GM19025 (cell line): ENCODE data around the gene PDE8A.
"Not testable (repeated sequence)": the region's sequence is repeated elsewhere in the genome, so short reads cannot be mapped to it uniquely, and the experiment has no call there.

Experiments
- ATAC-seq: cut with Tn5 transposase; IDR thresholded peaks from one replicate; pipeline ENCODE4 v1.9.1; 2021; ENCODE audit warnings: mild to moderate bottlenecking, low read depth, moderate library complexity; ENCODE audit not compliant: unreplicated experiment

PDE8A gene

GRCh38 chr15:84960391-84961113 lies 21.1 kb upstream of the PDE8A start:
- ATAC-seq: no peak

GRCh38 chr15:84961114-84961452 lies 20.6 kb upstream of the PDE8A start:
- no peak for ATAC-seq

GRCh38 chr15:84961707-84962106 lies 19.9 kb upstream of the PDE8A start:
- no peak for ATAC-seq

GRCh38 chr15:84962955-84963354 lies 18.7 kb upstream of the PDE8A start:
- ATAC-seq: no peak

GRCh38 chr15:84967380-84967779 lies 14.3 kb upstream of the PDE8A start:
- no peak for ATAC-seq

GRCh38 chr15:84968301-84968700 lies 13.4 kb upstream of the PDE8A start:
- ATAC-seq: no peak

- no peak for ATAC-seq
Observed at GRCh38 chr15:84969257-84969656, 12.4 kb upstream of the PDE8A start.

GRCh38 chr15:84970843-84971242 lies 10.8 kb upstream of the PDE8A start:
- ATAC-seq: no peak

GRCh38 chr15:84973492-84974460 lies 7.9 kb upstream of the PDE8A start:
- ATAC-seq: no peak

- no peak for ATAC-seq
Observed at GRCh38 chr15:84975871-84976351, 5.7 kb upstream of the PDE8A start.

GRCh38 chr15:84976746-84977345 lies 4.8 kb upstream of the PDE8A start:
- no peak for ATAC-seq

GRCh38 chr15:84979651-84980050 lies 2.0 kb upstream of the PDE8A start:
- ATAC-seq: no peak

- peak; percentile 47 for ATAC-seq
Observed at GRCh38 chr15:84980196-84981053, 1.2 kb upstream of the PDE8A start.

- ATAC-seq: peak; percentile 67
Observed at GRCh38 chr15:84981054-84981710, 474 bp upstream of the PDE8A start.

- no peak for ATAC-seq
Observed at GRCh38 chr15:84982301-84982920, 755 bp downstream of the PDE8A start.

- no peak for ATAC-seq
Observed at GRCh38 chr15:84983294-84983693, 1.6 kb downstream of the PDE8A start.

- no peak for ATAC-seq
Observed at GRCh38 chr15:84983711-84984110, 2.1 kb downstream of the PDE8A start.

GRCh38 chr15:84985158-84985557 lies 3.5 kb downstream of the PDE8A start:
- no peak for ATAC-seq

GRCh38 chr15:84987351-84987750 lies 5.7 kb downstream of the PDE8A start:
- ATAC-seq: not testable (repeated sequence)
